A549 (cell line): Measurements from ENCODE around the gene HLA-DQA1. TPM values are rescaled to one million over a fixed set of nuclear protein-coding genes. Genes with fewer than 3 reads are reported as not detected.

Experiments
- ATAC-seq, 2 experiments: fragments of 200-7000 bp in 1 of 2; fragments of >200 bp in 1 of 2; cut with Nextera tagmentation in 1 of 2; cut with Tn5 transposase in 1 of 2; 3 replicates each; pipeline versions ENCODE4 v1.8.0 to v1.9.1; 2018 to 2020; ENCODE audit warnings: mild to moderate bottlenecking in 1 of 2, moderate library complexity in 1 of 2
- CTCF ChIA-PET: fragments of 300-600 bp; sonication (Branson Sonifier 250); formaldehyde crosslinking; extraction: SDS; loops from one replicate; lab custom pipeline; 2021; ENCODE audit warnings: antibody characterized with exemption, inconsistent platforms; lab: Yijun Ruan, JAX
- POLR2A ChIA-PET: fragments of 350-600 bp; formaldehyde crosslinking; extraction: SDS; loops from one replicate; lab custom pipeline; 2021; ENCODE audit warnings: antibody characterized with exemption, inconsistent platforms; lab: Yijun Ruan, JAX
- DNase-seq, 2 experiments: peaks; one replicate each; pipeline versions ENCODE4 v3.0.0 to v3.0.0-alpha.2; 2011 to 2016; ENCODE audit warnings: low read depth in 1 of 2, low spot score in 1 of 2
- FAIRE-seq: peaks from 2 replicates; lab custom pipeline; 2011; peaks lifted over from hg19 to GRCh38; lab: Jason Lieb, UNC
- H3K27ac ChIP-seq, 2 experiments: fragments of >200 bp; sonication (Bioruptor Twin); formaldehyde crosslinking; 3 replicates each; pipeline ENCODE4 v1.5.1; 2016 to 2017
- H3K4me1 ChIP-seq: fragments of >200 bp; sonication (Bioruptor Twin); formaldehyde crosslinking; 3 replicates; pipeline ENCODE4 v1.6.1; 2016
- H3K4me2 ChIP-seq: fragments of >200 bp; sonication (Bioruptor Twin); formaldehyde crosslinking; 3 replicates; pipeline ENCODE4 v1.6.1; 2016
- H3K4me3 ChIP-seq: fragments of >200 bp; sonication (Bioruptor Twin); formaldehyde crosslinking; 3 replicates; pipeline ENCODE4 v1.5.1; 2016
- H3K9me3 ChIP-seq: fragments of >200 bp; sonication (Bioruptor Twin); formaldehyde crosslinking; 3 replicates; pipeline ENCODE4 v1.6.1; 2016
- FOSL2 ChIP-seq, 2 experiments: fragments of 450-650 bp in 1 of 2; fragments of >200 bp in 1 of 2; sonication (Bioruptor Twin) in 1 of 2; formaldehyde crosslinking; IDR thresholded peaks; 2 replicates each; pipeline versions ENCODE4 v1.5.0 to v1.6.1; 2016 to 2020; ENCODE audit warnings: mild to moderate bottlenecking in 1 of 2, moderate library complexity in 1 of 2
- HMGXB4 ChIP-seq: fragments of 250-450 bp; sonication (Bioruptor Pico); IDR thresholded peaks from 2 replicates; pipeline ENCODE4 v1.5.0; 2021; ENCODE audit warnings: mild to moderate bottlenecking, moderate library complexity, borderline replicate concordance
- MAX ChIP-seq: IDR thresholded peaks from 2 replicates; pipeline ENCODE4 v1.6.1; 2012
- RAD21 ChIP-seq, 2 experiments: fragments of >200 bp in 1 of 2; sonication (Bioruptor Twin) in 1 of 2; formaldehyde crosslinking in 1 of 2; IDR thresholded peaks in 1 of 2; conservative IDR thresholded peaks in 1 of 2; 2 replicates in 1 of 2; 3 replicates in 1 of 2; pipeline ENCODE4 v1.6.1; 2012 to 2018; ENCODE audit warnings: inconsistent platforms in 1 of 2
- RFX5 ChIP-seq: fragments of 450-650 bp; IDR thresholded peaks from 2 replicates; pipeline ENCODE4 v1.7.1; 2014; ENCODE audit warnings: antibody characterized with exemption, mild to moderate bottlenecking, moderate library complexity
- WGBS: methylation state at CpG from one replicate; pipeline ENCODE4 v1.1.6; 2017; ENCODE audit errors: missing lambda C conversion rate; 5-methylcytosine and 5-hydroxymethylcytosine counted together
- polyA plus RNA-seq, 4 experiments: library from polyadenylated mRNA; depleted of rRNA in 3 of 4; stranded (reverse); fragments of >200 nt; fragmentation: RNase III in 1 of 4; extraction: RNeasy Plus Mini Kit Qiagen cat#74134 plus additional on column Dnase treatment in 1 of 4; gene quantifications; 2 replicates in 3 of 4; 3 replicates in 1 of 4; pipeline ENCODE4 v1.2.3, GENCODE V29; 2011 to 2017

The HLA-DQA1 gene
- polyA plus RNA-seq, 2 of the 4 experiments (the other 2 are of a cell fraction): not detected

GRCh38 chr6:32689531-32690501, 52.6 kb downstream of the HLA-DQA1 start:
- ATAC-seq (no peak), FAIRE-seq (no peak), DNase-seq (no peak)
- H3K9me3 ChIP-seq: no peaks in the 10 kb centered on the region
- H3K27ac ChIP-seq: no peak overlapping the region
- no peaks in the 10 kb centered on the region for H3K4me1 ChIP-seq
- POLR2A ChIA-PET: no interaction called here
- H3K4me3 ChIP-seq: no peak overlapping the region
- TF ChIP-seq HMGXB4 (CRISPR knock-in tag) (no peak), RFX5 (peak; percentile 90), MAX (no peak)
- H3K4me2 ChIP-seq: no peak overlapping the region
- 4% methylated on average over 4 of the region's 5 CpGs for WGBS
- CTCF ChIA-PET: no interaction called here

GRCh38 chr6:32692019-32692418, 54.8 kb downstream of the HLA-DQA1 start:
- Histone ChIP-seq H3K4me2 (no peak overlapping the region), H3K27ac (no peak overlapping the region), H3K9me3 (no peaks in the 10 kb centered on the region), H3K4me3 (no peak overlapping the region), H3K4me1 (no peaks in the 10 kb centered on the region)
- 0% methylated on average over 1 of the region's 1 CpG for WGBS
- ATAC-seq (no peak), DNase-seq (peak in 1 of 2 experiments; percentile 21), FAIRE-seq (no peak)
- ChIA-PET POLR2A (no interaction called here), CTCF (no interaction called here)
- TF ChIP-seq RAD21 (conservative IDR thresholded peaks at IDR 0.05 in 1 of 2, IDR thresholded peaks at IDR 0.05 in 1 of 2) (peak in 1 of 2 experiments; percentile 38; a peak in 2 of 5 replicates), FOSL2 (IDR thresholded peaks at IDR 0.05) (no peak), FOSL2 (CRISPR knock-in tag; IDR thresholded peaks at IDR 0.05) (no peak)

Other genes starting within 250 kb of the HLA-DQA1 start
- not detected in 2 replicates for gene BTNL2, start 230.2 kb upstream of the HLA-DQA1 start, polyA plus RNA-seq (2011; rRNA removed)
- not detected in 3 replicates for gene BTNL2, start 230.2 kb upstream of the HLA-DQA1 start, polyA plus RNA-seq (2017; fragmentation: RNase III; extraction: RNeasy Plus Mini Kit Qiagen cat#74134 plus additional on column Dnase treatment)
- not detected in 2 replicates for gene HLA-DRA, start 197.5 kb upstream of the HLA-DQA1 start, polyA plus RNA-seq (2011; rRNA removed)
- not detected in 3 replicates for gene HLA-DRA, start 197.5 kb upstream of the HLA-DQA1 start, polyA plus RNA-seq (2017; fragmentation: RNase III; extraction: RNeasy Plus Mini Kit Qiagen cat#74134 plus additional on column Dnase treatment)
- gene HLA-DRB5, start 107.1 kb upstream of the HLA-DQA1 start, polyA plus RNA-seq (2011; rRNA removed): not detected in 2 replicates
- gene HLA-DRB5, start 107.1 kb upstream of the HLA-DQA1 start, polyA plus RNA-seq (2017; fragmentation: RNase III; extraction: RNeasy Plus Mini Kit Qiagen cat#74134 plus additional on column Dnase treatment): not detected in 3 replicates
- not detected in 2 replicates for gene HLA-DRB1, start 47.6 kb upstream of the HLA-DQA1 start, polyA plus RNA-seq (2011; rRNA removed)
- gene HLA-DRB1, start 47.6 kb upstream of the HLA-DQA1 start, polyA plus RNA-seq (2017; fragmentation: RNase III; extraction: RNeasy Plus Mini Kit Qiagen cat#74134 plus additional on column Dnase treatment): not detected in 3 replicates
- not detected in 2 replicates for gene HLA-DQB1, start 29.3 kb downstream of the HLA-DQA1 start, polyA plus RNA-seq (2011; rRNA removed)
- gene HLA-DQB1, start 29.3 kb downstream of the HLA-DQA1 start, polyA plus RNA-seq (2017; fragmentation: RNase III; extraction: RNeasy Plus Mini Kit Qiagen cat#74134 plus additional on column Dnase treatment): not detected in 3 replicates
- gene HLA-DQA2, start 104.0 kb downstream of the HLA-DQA1 start, polyA plus RNA-seq (2011; rRNA removed): not detected in 2 replicates
- not detected in 3 replicates for gene HLA-DQA2, start 104.0 kb downstream of the HLA-DQA1 start, polyA plus RNA-seq (2017; fragmentation: RNase III; extraction: RNeasy Plus Mini Kit Qiagen cat#74134 plus additional on column Dnase treatment)
- gene HLA-DQB2, start 126.1 kb downstream of the HLA-DQA1 start, polyA plus RNA-seq (2011; rRNA removed): not detected in 2 replicates
- not detected in 3 replicates for gene HLA-DQB2, start 126.1 kb downstream of the HLA-DQA1 start, polyA plus RNA-seq (2017; fragmentation: RNase III; extraction: RNeasy Plus Mini Kit Qiagen cat#74134 plus additional on column Dnase treatment)
- gene HLA-DOB, start 179.6 kb downstream of the HLA-DQA1 start, polyA plus RNA-seq (2011; rRNA removed): 0.10 and 0.11 TPM in 2 replicates
- 0.07 to 0.12 TPM (median 0.08 TPM) in 3 replicates for gene HLA-DOB, start 179.6 kb downstream of the HLA-DQA1 start, polyA plus RNA-seq (2017; fragmentation: RNase III; extraction: RNeasy Plus Mini Kit Qiagen cat#74134 plus additional on column Dnase treatment)
- 11.4 and 12.1 TPM in 2 replicates for gene TAP2, start 201.3 kb downstream of the HLA-DQA1 start, polyA plus RNA-seq (2011; rRNA removed)
- gene TAP2, start 201.3 kb downstream of the HLA-DQA1 start, polyA plus RNA-seq (2017; fragmentation: RNase III; extraction: RNeasy Plus Mini Kit Qiagen cat#74134 plus additional on column Dnase treatment): 15.9 to 18.4 TPM (median 16.5 TPM) in 3 replicates
- gene PSMB8, start 206.6 kb downstream of the HLA-DQA1 start, polyA plus RNA-seq (2011; rRNA removed): 18.7 and 20.2 TPM in 2 replicates
- 14.6 to 16.6 TPM (median 15.9 TPM) in 3 replicates for gene PSMB8, start 206.6 kb downstream of the HLA-DQA1 start, polyA plus RNA-seq (2017; fragmentation: RNase III; extraction: RNeasy Plus Mini Kit Qiagen cat#74134 plus additional on column Dnase treatment)
- gene TAP1, start 216.3 kb downstream of the HLA-DQA1 start, polyA plus RNA-seq (2011; rRNA removed): 21.2 and 28.2 TPM in 2 replicates
- gene TAP1, start 216.3 kb downstream of the HLA-DQA1 start, polyA plus RNA-seq (2017; fragmentation: RNase III; extraction: RNeasy Plus Mini Kit Qiagen cat#74134 plus additional on column Dnase treatment): 19.0 to 25.8 TPM (median 21.4 TPM) in 3 replicates
- gene PSMB9, start 216.8 kb downstream of the HLA-DQA1 start, polyA plus RNA-seq (2011; rRNA removed): 11.7 and 12.5 TPM in 2 replicates
- 9.2 to 18.9 TPM (median 12.0 TPM) in 3 replicates for gene PSMB9, start 216.8 kb downstream of the HLA-DQA1 start, polyA plus RNA-seq (2017; fragmentation: RNase III; extraction: RNeasy Plus Mini Kit Qiagen cat#74134 plus additional on column Dnase treatment)